ENCODE measurements around the gene ARHGAP30.
A peak's percentile ranks its signal among the peaks of the same experiment; 100 is the strongest.

Gene ARHGAP30

DNA sequence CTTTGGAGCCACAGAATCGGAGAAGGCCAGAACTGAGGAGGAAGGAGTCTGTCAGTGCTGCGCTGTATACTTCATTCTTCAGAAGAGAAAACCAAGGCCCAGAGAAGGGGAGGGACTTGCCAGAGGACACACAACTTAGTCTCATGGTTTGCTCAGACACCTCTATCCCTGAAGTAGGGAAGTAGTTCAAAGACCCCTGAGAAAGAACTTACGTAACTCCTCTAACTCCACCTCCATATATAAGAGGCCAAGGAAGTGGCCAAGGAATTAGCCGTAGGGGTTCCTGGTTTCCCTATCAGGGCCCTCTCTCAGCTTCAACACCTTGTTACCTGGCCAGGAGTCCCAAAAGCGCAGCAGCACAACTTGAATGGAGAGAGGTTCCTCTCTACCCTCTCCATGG is 20.2 kb upstream of the ARHGAP30 start:
- H3K4me3 ChIP-seq (replicated peaks; ENCODE audit: low read depth, low read length), result no peak overlapping the region
- TF ChIP-seq, protein P1, sequence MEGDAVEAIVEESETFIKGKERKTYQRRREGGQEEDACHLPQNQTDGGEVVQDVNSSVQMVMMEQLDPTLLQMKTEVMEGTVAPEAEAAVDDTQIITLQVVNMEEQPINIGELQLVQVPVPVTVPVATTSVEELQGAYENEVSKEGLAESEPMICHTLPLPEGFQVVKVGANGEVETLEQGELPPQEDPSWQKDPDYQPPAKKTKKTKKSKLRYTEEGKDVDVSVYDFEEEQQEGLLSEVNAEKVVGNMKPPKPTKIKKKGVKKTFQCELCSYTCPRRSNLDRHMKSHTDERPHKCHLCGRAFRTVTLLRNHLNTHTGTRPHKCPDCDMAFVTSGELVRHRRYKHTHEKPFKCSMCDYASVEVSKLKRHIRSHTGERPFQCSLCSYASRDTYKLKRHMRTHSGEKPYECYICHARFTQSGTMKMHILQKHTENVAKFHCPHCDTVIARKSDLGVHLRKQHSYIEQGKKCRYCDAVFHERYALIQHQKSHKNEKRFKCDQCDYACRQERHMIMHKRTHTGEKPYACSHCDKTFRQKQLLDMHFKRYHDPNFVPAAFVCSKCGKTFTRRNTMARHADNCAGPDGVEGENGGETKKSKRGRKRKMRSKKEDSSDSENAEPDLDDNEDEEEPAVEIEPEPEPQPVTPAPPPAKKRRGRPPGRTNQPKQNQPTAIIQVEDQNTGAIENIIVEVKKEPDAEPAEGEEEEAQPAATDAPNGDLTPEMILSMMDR (IDR thresholded peaks at IDR 0.05; ENCODE audit: low read length, missing control alignments), result no peak
- DNase-seq (ENCODE audit: low read depth), result no peak

DNA sequence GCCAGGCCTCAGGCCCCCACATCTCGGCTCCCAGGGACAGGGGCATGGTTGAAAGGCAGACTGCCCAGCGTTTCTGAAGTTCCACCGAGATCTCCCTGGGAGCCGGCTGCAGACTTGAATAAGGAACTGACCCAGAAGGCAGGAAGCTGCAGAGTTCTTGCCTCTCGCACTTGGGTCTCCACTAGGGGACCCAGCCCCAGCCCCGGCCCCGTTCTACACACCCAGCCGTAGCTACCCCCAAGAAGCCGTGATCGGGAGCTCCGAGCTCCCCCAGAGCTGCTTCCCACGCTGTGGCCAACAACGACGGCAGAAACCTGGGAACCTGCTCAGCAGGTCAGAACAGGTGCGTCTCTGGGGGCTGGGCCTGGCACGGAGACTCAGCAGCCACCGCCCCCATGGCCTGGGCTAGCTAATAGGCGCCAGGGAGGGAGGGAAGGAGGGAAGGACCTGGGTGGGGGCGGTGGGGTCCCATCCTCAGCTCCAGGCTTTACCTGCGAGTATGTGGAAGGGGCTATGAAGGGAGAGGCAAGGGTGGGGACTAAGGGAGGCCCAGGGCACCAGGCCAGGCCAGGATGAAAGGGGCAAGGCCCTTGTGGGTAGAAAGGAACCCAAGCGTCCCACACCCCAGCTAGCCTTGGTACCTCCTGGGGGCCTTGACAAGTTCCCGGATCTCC is 19.7 kb upstream of the ARHGAP30 start, which contains the start of gene NECTIN4:
NECTIN4 (minus strand) TSS at position 308 of the 674 bp plus-strand sequence; CDS start at position 46, 262 bp downstream.
- no peak within 1 kb of the TSS for H3K4me3 ChIP-seq (replicated peaks; ENCODE audit: low read depth, low read length)
- TF ChIP-seq, protein P1 (IDR thresholded peaks at IDR 0.05; ENCODE audit: low read length, missing control alignments), result no peak
- DNase-seq (ENCODE audit: low read depth), result no peak

- no peak overlapping the region for H3K4me3 ChIP-seq (replicated peaks; ENCODE audit: low read depth, low read length)
- DNase-seq (ENCODE audit: low read depth), result peak; percentile 26
- TF ChIP-seq, protein P1 (IDR thresholded peaks at IDR 0.05; ENCODE audit: low read length, missing control alignments), result no peak
Observed at GRCh38 chr1:161088587-161089110, 19.0 kb upstream of the ARHGAP30 start.

- TF ChIP-seq, protein P1 (IDR thresholded peaks at IDR 0.05; ENCODE audit: low read length, missing control alignments), result no peak
- no peak for DNase-seq (ENCODE audit: low read depth)
- H3K4me3 ChIP-seq (replicated peaks; ENCODE audit: low read depth, low read length), result no peak overlapping the region
Observed at GRCh38 chr1:161086457-161086856, 16.8 kb upstream of the ARHGAP30 start.

DNA sequence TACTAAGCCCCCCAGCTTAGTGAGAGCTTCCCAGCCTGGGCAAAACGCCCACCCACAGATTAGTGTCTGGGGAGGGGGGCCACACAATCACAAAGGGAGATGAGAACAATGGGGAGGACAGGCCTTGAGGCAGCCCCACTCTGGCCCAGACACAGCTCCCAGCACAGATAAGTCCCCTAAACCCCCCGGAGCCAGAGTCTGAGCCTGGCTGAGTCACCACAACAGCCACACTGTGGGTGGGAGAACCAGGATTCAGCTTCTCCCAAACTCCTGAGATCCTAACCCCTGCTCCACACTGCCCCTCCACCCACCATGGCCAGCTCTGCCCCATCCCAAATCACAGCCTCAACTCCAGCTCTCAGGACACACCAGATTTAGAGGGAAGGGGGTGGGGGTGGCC is 15.5 kb upstream of the ARHGAP30 start:
- DNase-seq (ENCODE audit: low read depth), result no peak
- H3K4me3 ChIP-seq (replicated peaks; ENCODE audit: low read depth, low read length), result no peak overlapping the region
- TF ChIP-seq, protein P1 (IDR thresholded peaks at IDR 0.05; ENCODE audit: low read length, missing control alignments), result no peak

- no peak overlapping the region for H3K4me3 ChIP-seq (replicated peaks; ENCODE audit: low read depth, low read length)
- TF ChIP-seq, protein P1 (IDR thresholded peaks at IDR 0.05; ENCODE audit: low read length, missing control alignments), result no peak
- DNase-seq (ENCODE audit: low read depth), result no peak
Observed at GRCh38 chr1:161084597-161084988, 14.9 kb upstream of the ARHGAP30 start.
